Measurements from ENCODE around the gene QPCT. TPM values are rescaled to one million over a fixed set of nuclear protein-coding genes. Genes with fewer than 3 reads are reported as not detected.

The QPCT gene
- total RNA-seq, 1 experiment from 2014 or later = not detected

DNA sequence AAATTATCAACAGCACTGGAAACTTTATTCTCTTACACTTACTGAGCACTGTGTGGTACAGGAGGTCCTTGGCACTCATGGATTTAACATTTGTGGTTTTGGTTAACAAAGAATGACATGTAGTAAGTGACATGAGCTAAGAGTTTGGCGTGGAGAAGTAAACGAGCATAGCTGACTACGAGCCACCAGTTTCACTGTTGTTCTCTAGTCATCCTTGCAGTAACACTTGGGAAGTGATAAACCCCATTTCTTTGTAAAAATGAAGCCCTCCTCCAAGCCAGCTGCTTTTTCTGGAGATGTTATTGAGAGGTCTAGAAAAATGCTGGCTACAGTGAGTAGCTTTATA, 32.7 kb downstream of the QPCT start:
- Mint-ChIP-seq H3K4me1 (no peaks in the 10 kb centered on the region), H3K27ac (no peak overlapping the region), H3K36me3 (ENCODE audit: insufficient read depth in 1 of 3, low read depth in 3 of 3) (no peaks in the 10 kb centered on the region), H3K9me3 (no peaks in the 10 kb centered on the region), H3K27me3 (ENCODE audit: low read depth) (no peaks in the 10 kb centered on the region), H3K4me3 (no peak overlapping the region)
- Histone ChIP-seq H4K20me1 (ENCODE audit: control insufficient read depth, insufficient read depth, insufficient read length) (no peaks in the 10 kb centered on the region), H3K4me1 (ENCODE audit: insufficient read depth, low read length) (no peaks in the 10 kb centered on the region), H2BK120ac (ENCODE audit: low read depth, low read length, poor library complexity, severe bottlenecking) (no peak overlapping the region), H3K79me2 (ENCODE audit: insufficient read depth, low read length) (no peaks in the 10 kb centered on the region), H3K79me1 (ENCODE audit: insufficient read depth, low read depth, low read length, poor library complexity, severe bottlenecking) (no peaks in the 10 kb centered on the region), H2BK12ac (ENCODE audit: insufficient read length, low read depth, low read length) (no peak overlapping the region), H4K5ac (ENCODE audit: insufficient read length, low read depth, low read length) (no peak overlapping the region), H2BK15ac (ENCODE audit: low read depth, low read length) (no peak overlapping the region), H3K23me2 (ENCODE audit: insufficient read length, low read depth, low read length, poor library complexity, severe bottlenecking) (no peaks in the 10 kb centered on the region), H2BK5ac (ENCODE audit: insufficient read length, low read length) (no peak overlapping the region), H2BK20ac (ENCODE audit: low read depth, low read length, poor library complexity, severe bottlenecking) (no peak overlapping the region), H3K14ac (ENCODE audit: insufficient read depth, low read length) (no peak overlapping the region), H3K27me3 (ENCODE audit: insufficient read depth, low read length) (no peaks in the 10 kb centered on the region), H3K4me2 (ENCODE audit: insufficient read depth, insufficient read length, low read length) (no peak overlapping the region), H2AFZ (ENCODE audit: low read length) (no peak overlapping the region), H3K23ac (ENCODE audit: insufficient read length, low read depth, low read length) (no peak overlapping the region), H4K91ac (ENCODE audit: insufficient read length, low read depth, low read length) (no peak overlapping the region), H3K27ac (ENCODE audit: insufficient read length, low read depth, low read length) (no peak overlapping the region), H2AK5ac (ENCODE audit: insufficient read length, low read length) (no peak overlapping the region), H3K18ac (ENCODE audit: insufficient read length, low read depth, low read length) (no peak overlapping the region), H3K9ac (ENCODE audit: extremely low read depth, insufficient read length, low read length) (no peak overlapping the region), H3K56ac (ENCODE audit: insufficient read length, low read depth, low read length) (no peak overlapping the region), H4K8ac (replicated peaks; ENCODE audit: insufficient read length, low read depth, low read length) (no peak overlapping the region), H3T11ph (ENCODE audit: low read length) (no peak overlapping the region), H3K9me3 (ENCODE audit: control insufficient read depth, low read depth, low read length) (no peaks in the 10 kb centered on the region), H3K4ac (ENCODE audit: low read depth, low read length) (no peak overlapping the region)
- WGBS (ENCODE audit: extremely low coverage, insufficient read length, low lambda C conversion rate) = no CpG with 5 or more reads among the region's 3 CpGs
- TF ChIP-seq, protein P1, sequence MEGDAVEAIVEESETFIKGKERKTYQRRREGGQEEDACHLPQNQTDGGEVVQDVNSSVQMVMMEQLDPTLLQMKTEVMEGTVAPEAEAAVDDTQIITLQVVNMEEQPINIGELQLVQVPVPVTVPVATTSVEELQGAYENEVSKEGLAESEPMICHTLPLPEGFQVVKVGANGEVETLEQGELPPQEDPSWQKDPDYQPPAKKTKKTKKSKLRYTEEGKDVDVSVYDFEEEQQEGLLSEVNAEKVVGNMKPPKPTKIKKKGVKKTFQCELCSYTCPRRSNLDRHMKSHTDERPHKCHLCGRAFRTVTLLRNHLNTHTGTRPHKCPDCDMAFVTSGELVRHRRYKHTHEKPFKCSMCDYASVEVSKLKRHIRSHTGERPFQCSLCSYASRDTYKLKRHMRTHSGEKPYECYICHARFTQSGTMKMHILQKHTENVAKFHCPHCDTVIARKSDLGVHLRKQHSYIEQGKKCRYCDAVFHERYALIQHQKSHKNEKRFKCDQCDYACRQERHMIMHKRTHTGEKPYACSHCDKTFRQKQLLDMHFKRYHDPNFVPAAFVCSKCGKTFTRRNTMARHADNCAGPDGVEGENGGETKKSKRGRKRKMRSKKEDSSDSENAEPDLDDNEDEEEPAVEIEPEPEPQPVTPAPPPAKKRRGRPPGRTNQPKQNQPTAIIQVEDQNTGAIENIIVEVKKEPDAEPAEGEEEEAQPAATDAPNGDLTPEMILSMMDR (conservative IDR thresholded peaks at IDR 0.05) = no peak
- DNase-seq = no peak

Measured in H9 (cell line).